Measurements from ENCODE around the gene SSRP1.

- TF ChIP-seq CTCF (IDR thresholded peaks at IDR 0.05) (no peak), POLR2A (IDR thresholded peaks at IDR 0.05) (no peak)
Observed at GRCh38 chr11:57308426-57309060, 27.1 kb downstream of the SSRP1 start.

All from heart left ventricle (tissue), 13 donors.